OCI-LY3 (cell line): ENCODE results near the gene AMOTL1.

Experiments used
- H2AFZ ChIP-seq: fragments of 200-600, 300-600 bp; shearing (Covaris generic); 2 replicates; pipeline ENCODE4 v1.6.0; 2014; ENCODE audit warnings: antibody characterized with exemption, low read depth, low read length
- H3K27ac ChIP-seq: fragments of 200-600, 300-600 bp; sonication (generic); 2 replicates; pipeline ENCODE4 v1.5.1; 2014; ENCODE audit warnings: mild to moderate bottlenecking, low read length, moderate library complexity, mixed read lengths
- H3K27me3 ChIP-seq: fragments of 200-600, 300-600 bp; sonication (generic); 2 replicates; pipeline ENCODE4 v1.6.1; 2014; ENCODE audit warnings: low read depth, low read length, mixed read lengths
- H3K36me3 ChIP-seq: fragments of 200-600, 300-600 bp; sonication (generic); replicated peaks from 2 replicates; pipeline ENCODE3; 2014; ENCODE audit warnings: low read depth, low read length, mixed read lengths
- H3K4me1 ChIP-seq: fragments of 300-600, 200-600 bp; sonication (generic); 2 replicates; pipeline ENCODE4 v1.6.1; 2014; ENCODE audit warnings: low read length, mixed read lengths
- H3K4me2 ChIP-seq: fragments of 200-600, 300-600 bp; sonication (generic); 2 replicates; pipeline ENCODE4 v1.6.1; 2014; ENCODE audit warnings: low read length, mixed read lengths
- H3K4me3 ChIP-seq: fragments of 300-600, 200-600 bp; sonication (generic); 2 replicates; pipeline ENCODE4 v1.5.1; 2014; ENCODE audit warnings: antibody characterized with exemption, mild to moderate bottlenecking, low read length, moderate library complexity
- H3K79me2 ChIP-seq: fragments of 300-600, 200-600 bp; shearing (Covaris generic); 2 replicates; pipeline ENCODE4 v1.6.1; 2014; ENCODE audit warnings: mild to moderate bottlenecking, low read length, mixed read lengths
- H3K9ac ChIP-seq: fragments of 300-600, 200-600 bp; shearing (Covaris generic); 2 replicates; pipeline ENCODE4 v1.6.0; 2014; ENCODE audit warnings: mild to moderate bottlenecking, low read length, moderate library complexity
- H3K9me3 ChIP-seq: fragments of 200-600, 300-600 bp; shearing (Covaris generic); 2 replicates; pipeline ENCODE4 v1.6.1; 2014; ENCODE audit warnings: low read length, mixed read lengths; ENCODE audit not compliant: insufficient read depth
- H4K20me1 ChIP-seq: fragments of 200-600, 300-600 bp; sonication (generic); 2 replicates; pipeline ENCODE4 v1.6.1; 2016; ENCODE audit warnings: low read length, mixed read lengths; ENCODE audit not compliant: insufficient read depth
- EZH2phosphoT487 ChIP-seq: fragments of 200-600 bp; shearing (Covaris generic); IDR thresholded peaks from 2 replicates; pipeline ENCODE4 v1.6.1; 2018; ENCODE audit warnings: antibody characterized with exemption, mixed run types, low read depth
- TF ChIP-seq, protein P1 (sequence below): fragments of 200-600, 300-600 bp; sonication (generic); IDR thresholded peaks from 2 replicates; pipeline ENCODE4 v1.5.1; 2014; ENCODE audit warnings: antibody characterized with exemption, low read length, low read depth

Gene AMOTL1

DNA sequence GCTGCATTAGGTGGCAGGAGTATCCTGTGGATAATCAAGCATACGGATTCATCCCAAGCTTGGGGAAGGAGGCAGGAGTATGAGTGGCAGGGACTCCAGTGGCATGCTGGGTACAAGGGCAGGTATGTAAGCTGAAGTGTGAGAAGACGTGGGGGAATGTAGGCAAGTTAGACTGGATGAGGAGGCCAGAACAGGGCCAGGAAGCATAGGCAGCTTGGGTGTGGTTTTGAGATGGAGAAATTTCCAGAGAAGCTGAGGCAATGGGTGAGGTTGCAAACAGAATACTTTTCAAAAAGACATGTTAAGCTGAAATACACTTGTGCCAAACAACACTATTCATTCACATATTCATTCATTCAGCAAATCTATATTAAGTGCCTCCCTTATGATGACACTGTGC, 43.1 kb upstream of the AMOTL1 start:
- Histone ChIP-seq H3K4me2 (no peak overlapping the region), H3K36me3 (no peaks in the 10 kb centered on the region), H3K4me1 (no peaks in the 10 kb centered on the region), H3K27ac (no peak overlapping the region), H3K27me3 (peaks cover 15% of the 10 kb centered on the region; the same call in 1 of the 2 replicates), H3K9me3 (no peaks in the 10 kb centered on the region), H3K9ac (no peak overlapping the region), H4K20me1 (no peaks in the 10 kb centered on the region), H3K4me3 (no peak overlapping the region), H2AFZ (no peak overlapping the region), H3K79me2 (no peaks in the 10 kb centered on the region)
- no peak for TF ChIP-seq EZH2phosphoT487
- TF ChIP-seq, protein P1, sequence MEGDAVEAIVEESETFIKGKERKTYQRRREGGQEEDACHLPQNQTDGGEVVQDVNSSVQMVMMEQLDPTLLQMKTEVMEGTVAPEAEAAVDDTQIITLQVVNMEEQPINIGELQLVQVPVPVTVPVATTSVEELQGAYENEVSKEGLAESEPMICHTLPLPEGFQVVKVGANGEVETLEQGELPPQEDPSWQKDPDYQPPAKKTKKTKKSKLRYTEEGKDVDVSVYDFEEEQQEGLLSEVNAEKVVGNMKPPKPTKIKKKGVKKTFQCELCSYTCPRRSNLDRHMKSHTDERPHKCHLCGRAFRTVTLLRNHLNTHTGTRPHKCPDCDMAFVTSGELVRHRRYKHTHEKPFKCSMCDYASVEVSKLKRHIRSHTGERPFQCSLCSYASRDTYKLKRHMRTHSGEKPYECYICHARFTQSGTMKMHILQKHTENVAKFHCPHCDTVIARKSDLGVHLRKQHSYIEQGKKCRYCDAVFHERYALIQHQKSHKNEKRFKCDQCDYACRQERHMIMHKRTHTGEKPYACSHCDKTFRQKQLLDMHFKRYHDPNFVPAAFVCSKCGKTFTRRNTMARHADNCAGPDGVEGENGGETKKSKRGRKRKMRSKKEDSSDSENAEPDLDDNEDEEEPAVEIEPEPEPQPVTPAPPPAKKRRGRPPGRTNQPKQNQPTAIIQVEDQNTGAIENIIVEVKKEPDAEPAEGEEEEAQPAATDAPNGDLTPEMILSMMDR = no peak

DNA sequence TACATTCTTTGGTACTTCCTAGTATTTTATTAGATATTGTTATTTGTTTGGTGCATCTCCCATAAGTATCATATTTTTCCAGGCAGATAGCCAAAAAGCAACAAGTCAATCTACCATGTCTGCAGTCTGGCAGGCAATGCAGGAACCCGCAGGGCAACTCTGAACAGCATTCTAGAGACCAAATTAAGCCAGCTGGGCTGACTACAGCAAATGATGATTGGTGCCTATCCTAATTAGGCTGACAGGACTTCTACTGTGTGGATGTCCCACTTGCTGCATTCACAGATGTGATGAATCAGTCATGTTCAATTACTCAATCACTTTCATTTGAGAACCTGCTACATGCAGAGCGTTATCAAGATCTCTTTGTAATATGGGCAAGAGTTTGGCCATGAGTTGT, 40.3 kb upstream of the AMOTL1 start:
- H3K79me2 ChIP-seq = no peaks in the 10 kb centered on the region
- no peak overlapping the region for H2AFZ ChIP-seq
- H3K9me3 ChIP-seq = no peaks in the 10 kb centered on the region
- no peak overlapping the region for H3K27ac ChIP-seq
- peaks cover 4% of the 10 kb centered on the region for H3K27me3 ChIP-seq
- H4K20me1 ChIP-seq = no peaks in the 10 kb centered on the region
- no peaks in the 10 kb centered on the region for H3K4me1 ChIP-seq
- no peak overlapping the region for H3K9ac ChIP-seq
- H3K4me3 ChIP-seq = no peak overlapping the region
- no peaks in the 10 kb centered on the region for H3K36me3 ChIP-seq
- no peak overlapping the region for H3K4me2 ChIP-seq
- no peak for TF ChIP-seq EZH2phosphoT487
- TF ChIP-seq, protein P1 = no peak

DNA sequence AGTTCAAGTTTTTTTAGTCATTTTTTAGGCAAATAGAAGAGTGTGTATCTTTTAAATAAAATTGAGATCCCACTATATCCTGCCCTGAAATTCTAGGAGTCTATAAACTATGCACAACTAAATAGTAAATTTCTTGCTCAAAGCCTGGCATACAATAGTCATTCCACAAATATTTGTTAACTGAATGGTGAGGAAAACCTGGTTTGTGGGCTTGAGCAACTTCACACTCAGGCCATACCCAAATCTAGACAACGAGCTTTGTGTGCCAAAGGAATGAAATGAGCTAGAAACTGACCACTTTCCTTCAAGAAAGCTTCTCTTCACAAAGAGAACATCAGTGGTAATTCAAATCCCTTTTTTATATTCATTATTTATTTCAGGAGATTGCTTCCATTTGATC, 39.6 kb upstream of the AMOTL1 start:
- Histone ChIP-seq H3K4me3 (no peak overlapping the region), H4K20me1 (no peaks in the 10 kb centered on the region), H3K9ac (no peak overlapping the region), H3K4me2 (no peak overlapping the region), H3K27me3 (no peaks in the 10 kb centered on the region; the same call in 1 of the 2 replicates), H2AFZ (no peak overlapping the region), H3K79me2 (no peaks in the 10 kb centered on the region), H3K36me3 (no peaks in the 10 kb centered on the region), H3K27ac (no peak overlapping the region), H3K9me3 (no peaks in the 10 kb centered on the region), H3K4me1 (no peaks in the 10 kb centered on the region)
- TF ChIP-seq EZH2phosphoT487 = no peak
- TF ChIP-seq, protein P1 = no peak

DNA sequence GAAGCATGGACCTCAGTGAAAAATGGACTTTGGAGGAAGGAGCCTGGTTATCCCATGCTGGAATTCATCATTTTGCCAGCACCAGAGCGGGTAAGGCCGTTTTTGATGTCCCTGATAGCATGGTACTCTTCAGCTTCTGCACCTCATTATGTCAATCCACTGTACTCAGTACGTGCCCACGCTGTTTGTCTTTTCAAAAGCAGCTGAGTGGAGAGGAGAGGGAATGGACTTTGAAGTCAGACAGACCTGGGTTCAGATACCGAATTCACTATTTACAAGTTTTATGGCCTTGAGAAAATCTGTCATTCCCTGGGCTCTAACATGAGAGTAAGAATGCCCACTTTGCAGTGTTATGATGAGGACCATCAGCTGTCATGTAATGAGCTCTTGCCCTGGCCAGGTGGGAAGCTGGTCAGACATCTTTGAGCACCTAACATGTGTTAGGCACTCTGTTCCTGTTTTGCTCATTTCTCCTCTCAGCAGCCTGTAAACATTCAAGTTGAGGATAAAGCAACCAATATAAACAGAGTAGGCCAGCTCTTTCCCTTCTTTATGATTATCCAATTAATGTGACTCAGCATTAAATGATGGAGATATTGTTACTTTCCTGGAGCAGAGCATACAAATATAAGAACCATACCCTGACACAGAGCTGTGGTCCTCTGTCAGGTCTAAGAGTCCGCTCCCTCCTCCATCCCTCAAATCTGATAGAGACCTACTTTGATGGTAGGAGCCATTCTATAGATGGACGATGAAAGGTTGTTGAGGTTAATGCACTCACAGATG, 39.0 kb upstream of the AMOTL1 start:
- no peaks in the 10 kb centered on the region for H3K9me3 ChIP-seq
- no peak overlapping the region for H3K27ac ChIP-seq
- H4K20me1 ChIP-seq = no peaks in the 10 kb centered on the region
- TF ChIP-seq EZH2phosphoT487 = no peak
- TF ChIP-seq, protein P1 = no peak
- no peaks in the 10 kb centered on the region for H3K4me1 ChIP-seq
- no peak overlapping the region for H3K9ac ChIP-seq
- H2AFZ ChIP-seq = no peak overlapping the region
- no peak overlapping the region for H3K4me3 ChIP-seq
- H3K36me3 ChIP-seq = no peaks in the 10 kb centered on the region
- no peak overlapping the region for H3K4me2 ChIP-seq
- no peaks in the 10 kb centered on the region; the same call in 1 of the 2 replicates for H3K27me3 ChIP-seq
- H3K79me2 ChIP-seq = no peaks in the 10 kb centered on the region
